ENCODE data around the gene ZNF777. TPM values are rescaled to one million over a fixed set of nuclear protein-coding genes. Genes with fewer than 3 reads are reported as not detected.

Gene ZNF777
- total and polyA plus RNA-seq, 8 donors = 1.2 to 15.2 (median 5.3) TPM

DNA sequence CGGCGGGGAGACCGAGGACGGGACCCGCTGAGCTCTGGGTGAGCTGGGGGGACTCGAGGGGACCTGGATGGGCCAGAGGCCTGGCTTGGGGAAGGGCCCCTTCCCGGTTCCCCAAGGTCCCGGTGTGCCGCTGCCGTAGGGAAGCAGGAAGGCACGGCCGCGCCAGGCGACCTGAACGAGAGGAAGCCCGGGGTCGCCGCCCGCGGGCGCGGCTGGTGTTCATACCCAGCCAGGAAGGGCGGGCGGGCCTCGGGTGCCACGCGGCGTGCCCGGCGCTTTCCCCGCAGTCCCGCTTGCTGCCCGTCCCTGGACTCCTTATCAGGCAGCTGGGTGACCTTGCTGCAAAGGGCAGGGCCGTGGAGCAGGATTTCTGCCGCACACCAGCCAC, 38.0 kb downstream of the ZNF777 start:
- DNase-seq = peak; percentile 31 to 51
- peak overlapping the region; percentile 72 to 81 (median 74) for H3K27ac ChIP-seq
- peak overlapping the region; percentile 43 to 56 (median 52) for H3K4me3 ChIP-seq
- intact Hi-C loops (cut with DNase I; ENCODE audit: low total_unique reads) = no loop called here
- H3K4me1 ChIP-seq = peaks cover 6 to 20% (median 17%) of the 10 kb centered on the region in 4 donors
- H3K27me3 ChIP-seq = no peaks in the 10 kb centered on the region
- TF ChIP-seq EP300 (IDR thresholded peaks at IDR 0.05) (no peak), POLR2AphosphoS5 (IDR thresholded peaks at IDR 0.05) (no peak), POLR2A (IDR thresholded peaks at IDR 0.05) (no peak)
- TF ChIP-seq, protein P1, sequence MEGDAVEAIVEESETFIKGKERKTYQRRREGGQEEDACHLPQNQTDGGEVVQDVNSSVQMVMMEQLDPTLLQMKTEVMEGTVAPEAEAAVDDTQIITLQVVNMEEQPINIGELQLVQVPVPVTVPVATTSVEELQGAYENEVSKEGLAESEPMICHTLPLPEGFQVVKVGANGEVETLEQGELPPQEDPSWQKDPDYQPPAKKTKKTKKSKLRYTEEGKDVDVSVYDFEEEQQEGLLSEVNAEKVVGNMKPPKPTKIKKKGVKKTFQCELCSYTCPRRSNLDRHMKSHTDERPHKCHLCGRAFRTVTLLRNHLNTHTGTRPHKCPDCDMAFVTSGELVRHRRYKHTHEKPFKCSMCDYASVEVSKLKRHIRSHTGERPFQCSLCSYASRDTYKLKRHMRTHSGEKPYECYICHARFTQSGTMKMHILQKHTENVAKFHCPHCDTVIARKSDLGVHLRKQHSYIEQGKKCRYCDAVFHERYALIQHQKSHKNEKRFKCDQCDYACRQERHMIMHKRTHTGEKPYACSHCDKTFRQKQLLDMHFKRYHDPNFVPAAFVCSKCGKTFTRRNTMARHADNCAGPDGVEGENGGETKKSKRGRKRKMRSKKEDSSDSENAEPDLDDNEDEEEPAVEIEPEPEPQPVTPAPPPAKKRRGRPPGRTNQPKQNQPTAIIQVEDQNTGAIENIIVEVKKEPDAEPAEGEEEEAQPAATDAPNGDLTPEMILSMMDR (IDR thresholded peaks at IDR 0.05) = no peak
- H3K36me3 ChIP-seq = no peaks in the 10 kb centered on the region
- WGBS, 5 donors = 3 to 7% (median 6%) methylated on average over 10 to 35 of the region's 35 CpGs
- no peaks in the 10 kb centered on the region for H3K9me3 ChIP-seq

DNA sequence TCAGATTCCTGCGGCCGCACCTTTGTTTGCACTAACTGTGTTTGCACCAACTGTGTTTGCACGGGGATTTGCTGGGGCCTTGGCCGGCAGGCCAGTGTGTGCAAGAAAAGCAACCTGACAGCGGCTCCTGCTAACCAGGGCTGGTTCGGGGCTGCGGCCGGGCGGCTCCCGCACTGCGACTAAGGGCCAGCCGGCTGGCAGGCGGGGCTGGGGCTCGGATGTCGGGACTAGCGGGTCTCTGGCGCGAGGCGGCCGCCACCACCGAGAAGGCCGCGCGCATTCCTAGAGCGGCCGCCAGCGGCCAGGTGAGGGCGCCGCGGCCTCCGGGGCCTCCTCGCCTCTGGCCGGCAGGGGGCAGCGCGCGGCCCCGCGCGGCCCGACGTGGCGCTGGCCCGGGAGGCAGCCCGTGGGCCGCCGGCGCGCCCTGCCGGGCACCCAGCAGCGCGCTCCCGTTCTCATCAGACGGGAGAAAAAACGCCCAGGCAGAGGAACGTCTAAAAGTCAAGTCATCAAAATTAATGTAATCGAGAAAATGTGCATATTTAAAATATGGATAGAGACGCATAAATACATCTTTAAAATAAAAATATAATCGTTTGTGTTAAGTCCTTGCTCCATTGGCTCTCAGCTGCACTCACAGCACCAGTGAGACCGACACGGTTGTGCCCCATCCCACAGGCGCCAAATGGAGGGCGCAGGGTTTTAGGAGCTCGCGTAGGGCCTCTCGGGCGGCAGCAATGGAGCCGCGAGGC, 38.5 kb downstream of the ZNF777 start:
- Histone ChIP-seq H3K4me1 (peaks cover 6 to 20% (median 17%) of the 10 kb centered on the region in 4 donors), H3K27ac (peak overlapping the region; percentile 72 to 81 (median 74)), H3K9me3 (no peaks in the 10 kb centered on the region), H3K36me3 (no peaks in the 10 kb centered on the region), H3K4me3 (peak overlapping the region; percentile 43 to 56 (median 52)), H3K27me3 (no peaks in the 10 kb centered on the region)
- TF ChIP-seq POLR2A (IDR thresholded peaks at IDR 0.05) (no peak), POLR2AphosphoS5 (IDR thresholded peaks at IDR 0.05) (no peak), EP300 (IDR thresholded peaks at IDR 0.05) (no peak)
- TF ChIP-seq, protein P1 (IDR thresholded peaks at IDR 0.05) = peak in 4 of 7 experiments; percentile 37 to 86 (median 45)
- peak; percentile 74 to 90 for DNase-seq
- intact Hi-C loops (cut with DNase I; ENCODE audit: low total_unique reads) = no loop called here
- 3 to 8% (median 4%) methylated on average over 30 to 68 of the region's 68 CpGs for WGBS, 5 donors

DNA sequence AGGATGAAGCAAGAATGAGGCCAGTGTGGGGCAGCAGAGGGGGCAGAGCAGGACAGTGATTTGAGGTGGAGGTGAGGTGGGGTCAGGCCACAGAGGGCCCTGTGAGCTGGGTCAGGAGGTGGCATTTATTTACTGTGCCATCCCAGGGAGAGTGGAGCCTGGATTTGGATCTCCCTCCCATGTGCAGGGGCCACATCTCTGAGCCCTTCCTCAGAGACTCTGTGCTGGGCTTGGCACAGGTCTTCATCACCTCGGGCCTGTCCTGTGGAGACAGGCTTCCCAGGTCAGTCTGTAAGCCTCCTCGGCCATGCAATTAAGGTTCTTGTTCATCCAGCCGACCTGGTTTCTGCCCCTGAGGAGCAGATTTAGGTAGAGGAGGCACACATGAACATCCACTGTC, 40.9 kb downstream of the ZNF777 start:
- peaks cover 0 to 7% (median 2%) of the 10 kb centered on the region in 3 donors for H3K27me3 ChIP-seq
- H3K4me1 ChIP-seq = peaks cover 6 to 20% (median 17%) of the 10 kb centered on the region in 4 donors
- H3K9me3 ChIP-seq = no peaks in the 10 kb centered on the region
- TF ChIP-seq POLR2A (IDR thresholded peaks at IDR 0.05) (no peak), EP300 (IDR thresholded peaks at IDR 0.05) (no peak), POLR2AphosphoS5 (IDR thresholded peaks at IDR 0.05) (no peak)
- TF ChIP-seq, protein P1 (IDR thresholded peaks at IDR 0.05) = no peak
- no peaks in the 10 kb centered on the region for H3K36me3 ChIP-seq
- no peak for DNase-seq
- WGBS, 5 donors = 89 to 94% (median 93%) methylated on average over 2 to 3 of the region's 3 CpGs
- intact Hi-C loops (cut with DNase I; ENCODE audit: low total_unique reads) = no loop called here
- H3K27ac ChIP-seq = no peak overlapping the region
- H3K4me3 ChIP-seq = no peak overlapping the region

DNA sequence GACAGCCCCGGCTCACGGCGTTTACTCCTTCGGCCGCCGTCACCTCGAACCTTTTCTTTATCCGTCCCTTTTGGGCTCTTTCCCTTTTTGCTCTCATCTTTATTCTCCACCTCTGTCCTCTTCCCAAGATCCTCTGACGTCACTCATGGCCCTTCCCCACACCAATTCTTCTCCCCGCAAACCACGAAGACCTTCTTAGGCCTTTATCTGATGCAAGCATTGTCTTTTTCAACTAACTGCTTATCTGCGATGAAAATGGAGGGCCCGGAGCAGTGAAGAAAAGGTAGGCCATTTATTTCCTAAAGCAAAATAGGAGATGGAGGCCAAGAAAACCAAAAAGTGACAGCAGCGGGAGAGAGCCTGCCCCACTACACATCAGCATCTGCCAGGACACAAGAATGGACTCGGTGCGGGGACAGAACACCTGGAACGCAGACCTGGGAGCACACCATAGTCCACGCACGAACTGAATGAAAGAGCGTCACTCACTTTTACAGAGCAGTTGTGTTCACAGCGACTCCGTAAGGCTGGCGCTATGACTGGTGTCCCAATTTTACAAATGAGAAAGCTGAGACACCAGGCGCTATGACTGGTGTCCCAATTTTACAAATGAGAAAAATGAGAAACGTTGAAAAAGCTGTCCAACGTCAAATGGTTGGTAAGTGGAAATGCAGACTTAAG, 45.3 kb downstream of the ZNF777 start:
- H3K27ac ChIP-seq = peak overlapping the region in 1 of 5 donors; percentile 50
- intact Hi-C loops (cut with DNase I; ENCODE audit: low total_unique reads) = no loop called here
- no peaks in the 10 kb centered on the region for H3K36me3 ChIP-seq
- H3K4me3 ChIP-seq = peak overlapping the region; percentile 16 to 25 (median 24)
- H3K27me3 ChIP-seq = peaks cover 0 to 23% (median 7%) of the 10 kb centered on the region in 3 donors
- H3K9me3 ChIP-seq = no peaks in the 10 kb centered on the region
- TF ChIP-seq POLR2A (IDR thresholded peaks at IDR 0.05) = no peak
- TF ChIP-seq EP300 (IDR thresholded peaks at IDR 0.05) = no peak
- TF ChIP-seq POLR2AphosphoS5 (IDR thresholded peaks at IDR 0.05) = no peak
- TF ChIP-seq, protein P1 (IDR thresholded peaks at IDR 0.05) = no peak
- H3K4me1 ChIP-seq = peaks cover 0 to 8% (median 3%) of the 10 kb centered on the region in 4 donors
- 52 to 69% (median 55%) methylated on average over 26 of the region's 26 CpGs for WGBS, 5 donors
- DNase-seq = no peak
